ENCODE results near the gene FGD2.

- TF ChIP-seq, protein P1, sequence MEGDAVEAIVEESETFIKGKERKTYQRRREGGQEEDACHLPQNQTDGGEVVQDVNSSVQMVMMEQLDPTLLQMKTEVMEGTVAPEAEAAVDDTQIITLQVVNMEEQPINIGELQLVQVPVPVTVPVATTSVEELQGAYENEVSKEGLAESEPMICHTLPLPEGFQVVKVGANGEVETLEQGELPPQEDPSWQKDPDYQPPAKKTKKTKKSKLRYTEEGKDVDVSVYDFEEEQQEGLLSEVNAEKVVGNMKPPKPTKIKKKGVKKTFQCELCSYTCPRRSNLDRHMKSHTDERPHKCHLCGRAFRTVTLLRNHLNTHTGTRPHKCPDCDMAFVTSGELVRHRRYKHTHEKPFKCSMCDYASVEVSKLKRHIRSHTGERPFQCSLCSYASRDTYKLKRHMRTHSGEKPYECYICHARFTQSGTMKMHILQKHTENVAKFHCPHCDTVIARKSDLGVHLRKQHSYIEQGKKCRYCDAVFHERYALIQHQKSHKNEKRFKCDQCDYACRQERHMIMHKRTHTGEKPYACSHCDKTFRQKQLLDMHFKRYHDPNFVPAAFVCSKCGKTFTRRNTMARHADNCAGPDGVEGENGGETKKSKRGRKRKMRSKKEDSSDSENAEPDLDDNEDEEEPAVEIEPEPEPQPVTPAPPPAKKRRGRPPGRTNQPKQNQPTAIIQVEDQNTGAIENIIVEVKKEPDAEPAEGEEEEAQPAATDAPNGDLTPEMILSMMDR (conservative IDR thresholded peaks at IDR 0.05; ENCODE audit: low read length), result no peak
- no peak for TF ChIP-seq EZH2phosphoT487 (IDR thresholded peaks at IDR 0.05; ENCODE audit: borderline replicate concordance)
Measured at GRCh38 chr6:37077191-37077904, 71.9 kb downstream of the FGD2 start.

All from Loucy (cell line).